Osteocyte (in vitro differentiated cells): Measurements from ENCODE around the gene GCLM. TPM values are rescaled to one million over a fixed set of nuclear protein-coding genes. Genes with fewer than 3 reads are reported as not detected.
A peak's percentile ranks its signal among the peaks of the same experiment; 100 is the strongest.
"Not testable (repeated sequence)": the region's sequence is repeated elsewhere in the genome, so short reads cannot be mapped to it uniquely, and the experiment has no call there.

Experiments used
- DNase-seq: peaks from one replicate; pipeline ENCODE4 v3.0.0; 2021; ENCODE audit warnings: mixed read lengths; ENCODE audit not compliant: unreplicated experiment; ENCODE audit errors: extremely low spot score
- H3K27ac Mint-ChIP-seq: one replicate; pipeline ENCODE4 v1.8.0; 2021; ENCODE audit warnings: mild to moderate bottlenecking, mixed read lengths; ENCODE audit not compliant: unreplicated experiment
- H3K27me3 Mint-ChIP-seq: one replicate; pipeline ENCODE4 v1.8.0; 2021; ENCODE audit warnings: mixed read lengths; ENCODE audit not compliant: unreplicated experiment
- H3K36me3 Mint-ChIP-seq: one replicate; pipeline ENCODE4 v1.8.0; 2021; ENCODE audit warnings: mixed read lengths; ENCODE audit not compliant: unreplicated experiment
- H3K4me1 Mint-ChIP-seq: one replicate; pipeline ENCODE4 v1.8.0; 2021; ENCODE audit warnings: mixed read lengths; ENCODE audit not compliant: unreplicated experiment
- H3K4me3 Mint-ChIP-seq: one replicate; pipeline ENCODE4 v1.8.0; 2021; ENCODE audit warnings: mild to moderate bottlenecking, moderate library complexity, mixed read lengths; ENCODE audit not compliant: unreplicated experiment
- H3K9me3 Mint-ChIP-seq: one replicate; pipeline ENCODE4 v1.8.0; 2021; ENCODE audit warnings: mixed read lengths; ENCODE audit not compliant: unreplicated experiment
- total RNA-seq: library from RNA; stranded (reverse); gene quantifications from 2 replicates; pipeline ENCODE4 v1.2.1, GENCODE V29; 2021
- TF ChIP-seq, protein P1 (sequence below): fragments of 200-600 bp; sonication (generic); IDR thresholded peaks from 2 replicates; pipeline ENCODE4 v1.5.0; 2021; ENCODE audit warnings: antibody characterized with exemption, mild to moderate bottlenecking, moderate library complexity

GCLM gene
- total RNA-seq, 1 donor from 2014 or later: 17.5 TPM

DNA sequence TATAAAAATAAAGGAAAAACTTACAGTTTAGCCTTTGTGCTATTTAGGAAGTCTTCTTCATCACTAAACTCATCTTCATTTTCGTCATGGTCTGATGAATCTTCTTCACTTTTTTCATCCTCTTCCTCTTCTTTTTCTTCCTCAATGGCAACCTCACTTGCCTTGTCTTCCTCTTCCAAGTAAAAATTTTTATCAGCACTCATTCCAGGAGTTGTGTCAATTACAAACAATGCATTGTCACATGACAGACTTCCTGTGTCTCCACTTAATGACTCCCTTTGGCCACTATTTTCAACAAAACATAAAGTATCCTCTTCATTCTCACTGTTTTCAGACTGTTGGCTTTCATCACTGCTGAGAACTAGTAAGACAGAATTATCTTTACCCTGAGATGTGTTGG, 33.0 kb downstream of the GCLM start:
- TF ChIP-seq, protein P1, sequence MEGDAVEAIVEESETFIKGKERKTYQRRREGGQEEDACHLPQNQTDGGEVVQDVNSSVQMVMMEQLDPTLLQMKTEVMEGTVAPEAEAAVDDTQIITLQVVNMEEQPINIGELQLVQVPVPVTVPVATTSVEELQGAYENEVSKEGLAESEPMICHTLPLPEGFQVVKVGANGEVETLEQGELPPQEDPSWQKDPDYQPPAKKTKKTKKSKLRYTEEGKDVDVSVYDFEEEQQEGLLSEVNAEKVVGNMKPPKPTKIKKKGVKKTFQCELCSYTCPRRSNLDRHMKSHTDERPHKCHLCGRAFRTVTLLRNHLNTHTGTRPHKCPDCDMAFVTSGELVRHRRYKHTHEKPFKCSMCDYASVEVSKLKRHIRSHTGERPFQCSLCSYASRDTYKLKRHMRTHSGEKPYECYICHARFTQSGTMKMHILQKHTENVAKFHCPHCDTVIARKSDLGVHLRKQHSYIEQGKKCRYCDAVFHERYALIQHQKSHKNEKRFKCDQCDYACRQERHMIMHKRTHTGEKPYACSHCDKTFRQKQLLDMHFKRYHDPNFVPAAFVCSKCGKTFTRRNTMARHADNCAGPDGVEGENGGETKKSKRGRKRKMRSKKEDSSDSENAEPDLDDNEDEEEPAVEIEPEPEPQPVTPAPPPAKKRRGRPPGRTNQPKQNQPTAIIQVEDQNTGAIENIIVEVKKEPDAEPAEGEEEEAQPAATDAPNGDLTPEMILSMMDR: no peak
- no peak overlapping the region for H3K4me3 Mint-ChIP-seq
- H3K27ac Mint-ChIP-seq: no peak overlapping the region
- DNase-seq: no peak
- H3K9me3 Mint-ChIP-seq: no peaks in the 10 kb centered on the region
- peaks cover 38% of the 10 kb centered on the region for H3K36me3 Mint-ChIP-seq
- H3K4me1 Mint-ChIP-seq: peaks cover 30% of the 10 kb centered on the region
- no peaks in the 10 kb centered on the region for H3K27me3 Mint-ChIP-seq

DNA sequence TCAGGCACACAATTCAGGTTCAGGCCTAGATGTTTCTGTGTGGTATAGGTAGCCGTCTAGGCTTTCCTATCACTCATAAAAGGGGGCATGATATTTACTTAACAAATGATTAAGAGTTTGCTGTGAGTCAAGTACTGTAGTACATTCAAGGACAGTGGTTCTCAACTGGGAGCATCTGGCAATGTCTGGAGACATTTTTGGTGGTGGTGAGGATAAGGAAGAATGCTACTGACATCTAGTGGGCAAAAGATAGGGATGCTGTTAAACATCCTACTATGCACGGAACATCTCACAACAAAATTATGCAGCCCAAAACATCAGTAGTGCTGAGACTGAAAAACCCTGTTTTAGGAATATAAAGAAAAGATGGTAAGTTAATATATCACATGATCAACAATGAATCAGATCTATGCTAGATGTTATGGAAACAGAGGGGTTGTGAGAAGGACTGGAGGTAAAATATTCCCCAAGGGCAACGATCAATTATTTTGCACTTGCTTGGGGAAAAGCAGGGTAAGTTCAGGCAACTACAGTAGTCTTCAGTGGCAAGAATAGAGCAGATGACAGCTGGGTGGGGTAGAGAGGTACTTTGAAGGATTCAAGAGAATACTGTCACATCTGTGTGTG, 35.1 kb downstream of the GCLM start:
- DNase-seq: no peak
- Mint-ChIP-seq H3K4me3 (no peak overlapping the region), H3K9me3 (no peaks in the 10 kb centered on the region), H3K36me3 (peaks cover 53% of the 10 kb centered on the region), H3K27me3 (no peaks in the 10 kb centered on the region), H3K4me1 (peaks cover 23% of the 10 kb centered on the region), H3K27ac (no peak overlapping the region)
- TF ChIP-seq, protein P1: peak; percentile 76

DNA sequence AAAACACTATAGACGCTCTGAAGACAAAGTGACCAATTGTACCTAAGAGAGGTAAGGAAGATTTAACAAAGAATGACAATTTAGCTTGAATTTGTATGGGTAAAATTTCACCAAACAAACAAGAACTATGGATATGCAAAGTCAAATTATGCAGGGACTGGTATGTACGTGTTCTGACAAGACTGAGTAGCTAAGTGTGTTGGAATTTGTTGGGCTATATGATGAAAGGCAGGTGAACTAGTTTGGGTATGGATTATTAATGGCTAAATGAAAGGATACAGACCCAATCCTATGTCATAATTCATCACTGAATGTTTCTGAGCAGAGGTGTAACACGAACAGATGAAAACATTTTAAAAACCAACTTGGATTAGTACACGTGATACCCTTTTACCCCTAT, 37.9 kb downstream of the GCLM start:
- DNase-seq: no peak
- Mint-ChIP-seq H3K4me1 (peaks cover 3% of the 10 kb centered on the region), H3K27me3 (no peaks in the 10 kb centered on the region), H3K9me3 (no peaks in the 10 kb centered on the region), H3K36me3 (peaks cover 62% of the 10 kb centered on the region), H3K4me3 (no peak overlapping the region), H3K27ac (no peak overlapping the region)
- TF ChIP-seq, protein P1: no peak

DNA sequence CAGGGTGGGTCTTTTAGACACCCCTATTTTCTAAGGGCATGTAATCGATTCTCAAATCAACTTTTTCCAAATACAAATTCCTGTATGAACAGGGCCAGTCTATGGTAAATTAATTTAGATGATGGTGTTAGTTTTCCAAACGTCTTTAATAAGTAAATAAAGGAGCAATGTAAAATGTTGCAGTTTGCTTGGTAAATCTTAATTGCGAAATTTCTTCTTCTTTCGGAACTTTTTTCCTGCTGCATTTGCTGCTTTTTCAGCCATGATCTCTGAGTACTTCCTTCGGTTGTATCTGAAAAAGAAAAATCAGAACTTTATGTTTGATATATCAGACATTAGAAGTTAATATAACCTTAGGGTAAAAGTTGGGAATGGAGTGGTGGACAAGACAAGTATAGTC, 39.6 kb downstream of the GCLM start:
- Mint-ChIP-seq H3K36me3 (peaks cover 53% of the 10 kb centered on the region), H3K4me1 (peaks cover 1% of the 10 kb centered on the region), H3K4me3 (no peak overlapping the region), H3K9me3 (no peaks in the 10 kb centered on the region), H3K27me3 (peaks cover 3% of the 10 kb centered on the region), H3K27ac (no peak overlapping the region)
- TF ChIP-seq, protein P1: no peak
- no peak for DNase-seq

DNA sequence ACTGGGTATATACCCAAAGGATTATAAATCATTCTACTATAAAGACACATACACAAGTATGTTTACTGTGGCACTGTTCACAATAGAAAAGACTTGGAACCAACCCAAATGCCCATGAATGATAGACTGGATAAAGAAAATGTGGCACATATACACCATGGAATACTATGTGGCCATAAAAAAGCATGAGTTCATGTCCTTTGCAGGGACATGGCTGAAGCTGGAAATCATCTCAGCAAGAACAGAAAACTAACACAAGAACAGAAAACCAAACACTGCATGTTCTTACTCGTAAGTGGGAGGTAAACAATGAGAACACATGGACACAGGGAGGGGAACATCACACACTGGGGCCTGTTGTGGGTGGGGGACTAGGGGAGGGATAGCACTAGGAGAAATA, 40.7 kb downstream of the GCLM start:
- H3K27me3 Mint-ChIP-seq, H3K4me1 Mint-ChIP-seq, H3K4me3 Mint-ChIP-seq, H3K27ac Mint-ChIP-seq, DNase-seq, H3K9me3 Mint-ChIP-seq: not testable (repeated sequence)
- peaks cover 44% of the 10 kb centered on the region for H3K36me3 Mint-ChIP-seq

DNA sequence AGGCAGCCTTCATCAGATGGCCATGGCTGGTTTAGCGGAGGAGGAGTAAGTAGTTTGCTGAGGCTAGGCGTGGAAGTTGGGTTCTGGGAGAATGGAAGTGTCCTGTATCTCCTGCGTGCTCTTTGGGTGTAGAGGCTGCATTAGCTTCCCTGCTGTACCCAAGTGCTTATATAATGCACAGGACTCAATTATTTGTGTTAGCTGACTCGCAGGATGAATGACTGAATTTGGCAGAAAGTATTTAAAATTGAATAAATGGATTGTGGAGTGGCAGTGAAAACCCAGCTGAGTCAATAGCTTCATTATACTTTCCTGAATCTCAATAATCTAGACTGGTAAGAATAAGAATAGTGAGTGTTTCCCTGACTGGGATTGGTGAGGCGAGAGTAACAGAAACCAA, 44.0 kb downstream of the GCLM start:
- TF ChIP-seq, protein P1: no peak
- Mint-ChIP-seq H3K9me3 (no peaks in the 10 kb centered on the region), H3K4me3 (no peak overlapping the region), H3K4me1 (no peaks in the 10 kb centered on the region), H3K27me3 (peaks cover 20% of the 10 kb centered on the region), H3K36me3 (peaks cover 27% of the 10 kb centered on the region), H3K27ac (no peak overlapping the region)
- DNase-seq: no peak
